A673 (cell line): Measurements from ENCODE around the gene SLC9A8.
A peak's percentile ranks its signal among the peaks of the same experiment; 100 is the strongest.

Source experiments
- CTCF ChIP-seq: fragments of 300-800, 200-600 bp; sonication (generic); conservative IDR thresholded peaks from 2 replicates; pipeline ENCODE4 v1.5.1; 2017; ENCODE audit warnings: low read depth, mild to moderate bottlenecking, antibody characterized with exemption, low read length, moderate library complexity, mixed read lengths
- EZH2 ChIP-seq: fragments of 200-600 bp; sonication (generic); IDR thresholded peaks from 2 replicates; pipeline ENCODE4 v1.6.1; 2017; ENCODE audit warnings: borderline replicate concordance, low read depth, mild to moderate bottlenecking, mixed read lengths, antibody characterized with exemption, low read length; ENCODE audit not compliant: poor library complexity, severe bottlenecking

- TF ChIP-seq CTCF (peak; percentile 91), EZH2 (no peak)
These were observed 75.8 kb downstream of the SLC9A8 start for GRCh38 chr20:49888212-49889000.
